Cardiac fibroblast (primary cell): ENCODE data around the gene LMBRD2.

ENCODE experiments used
- DNase-seq, 2 donors: peaks; one replicate each; pipeline versions ENCODE4 v3.0.0 to v3.0.0-alpha.2; 2010; ENCODE audit warnings: low read depth in 2 of 2
- H3K4me3 ChIP-seq, 2 donors: replicated peaks in 1 of 2; 1 replicate in 1 of 2; 2 replicates in 1 of 2; pipeline ENCODE4 v1.5.1; 2011; ENCODE audit warnings: low read depth in 2 of 2, low read length in 2 of 2, mild to moderate bottlenecking in 2 of 2, moderate library complexity in 1 of 2
- CTCF ChIP-seq: IDR thresholded peaks from one replicate; pipeline ENCODE4 v1.5.1; 2011; ENCODE audit warnings: low read depth, mild to moderate bottlenecking, low read length, inconsistent platforms

LMBRD2 gene

GRCh38 chr5:36066001-36066539, 85.6 kb downstream of the LMBRD2 start:
- TF ChIP-seq CTCF, result no peak
- H3K4me3 ChIP-seq, result no peak overlapping the region
- no peak for DNase-seq

- DNase-seq, result no peak
- TF ChIP-seq CTCF, result no peak
- H3K4me3 ChIP-seq, result no peak overlapping the region
Measured at GRCh38 chr5:36060420-36060887, 91.2 kb downstream of the LMBRD2 start.

GRCh38 chr5:36059571-36060419, 91.9 kb downstream of the LMBRD2 start:
- DNase-seq, result no peak
- TF ChIP-seq CTCF, result no peak
- no peak overlapping the region for H3K4me3 ChIP-seq

GRCh38 chr5:36058776-36059175, 92.9 kb downstream of the LMBRD2 start:
- H3K4me3 ChIP-seq, result no peak overlapping the region
- no peak for TF ChIP-seq CTCF
- DNase-seq, result no peak

GRCh38 chr5:36057386-36057785, 94.3 kb downstream of the LMBRD2 start:
- no peak overlapping the region for H3K4me3 ChIP-seq
- no peak for DNase-seq
- no peak for TF ChIP-seq CTCF

- no peak overlapping the region for H3K4me3 ChIP-seq
- TF ChIP-seq CTCF, result no peak
Measured at GRCh38 chr5:36056422-36056821, 95.3 kb downstream of the LMBRD2 start.

GRCh38 chr5:36055984-36056383, 95.7 kb downstream of the LMBRD2 start:
- no peak overlapping the region for H3K4me3 ChIP-seq
- DNase-seq, result no peak
- no peak for TF ChIP-seq CTCF

More at GRCh38 chr5:36056422-36056821, 95.3 kb downstream of the LMBRD2 start:
- DNase-seq, result no peak
